Measurements from ENCODE around the gene ZNF784.
A peak's percentile ranks its signal among the peaks of the same experiment; 100 is the strongest.

Gene ZNF784

GRCh38 chr19:55647732-55648584 lies 23.6 kb upstream of the ZNF784 start, which contains the start of gene CCDC106:
CCDC106 (plus strand) TSS chr19:55648212; CDS start chr19:55649047, 835 bp downstream.
- TF ChIP-seq TAF1 (IDR thresholded peaks at IDR 0.05; ENCODE audit: borderline replicate concordance, insufficient read depth, low read length) (0 out of 2 replicates have a peak, but pooled peaks have one; percentile 12), REST (IDR thresholded peaks at IDR 0.05; ENCODE audit: insufficient read depth in 1 of 2, low read depth in 2 of 2, low read length in 2 of 2) (no peak), FOXP2 (optimal IDR thresholded peaks at IDR 0.05; ENCODE audit: borderline replicate concordance, extremely low read depth, extremely low read length, insufficient read depth) (peak; percentile 78), POLR2AphosphoS5 (IDR thresholded peaks at IDR 0.05; ENCODE audit: low read depth, low read length) (no peak), SIN3A (IDR thresholded peaks at IDR 0.05; ENCODE audit: borderline replicate concordance, insufficient read depth, low read length) (no peak)

GRCh38 chr19:55646889-55647731 lies 22.7 kb upstream of the ZNF784 start:
- TF ChIP-seq POLR2AphosphoS5 (IDR thresholded peaks at IDR 0.05; ENCODE audit: low read depth, low read length) (peak; percentile 44; the same call in 1 of the 2 replicates), FOXP2 (optimal IDR thresholded peaks at IDR 0.05; ENCODE audit: borderline replicate concordance, extremely low read depth, extremely low read length, insufficient read depth) (no peak)

GRCh38 chr19:55645512-55645881 lies 21.1 kb upstream of the ZNF784 start:
- TF ChIP-seq REST (IDR thresholded peaks at IDR 0.05; ENCODE audit: insufficient read depth in 1 of 2, low read depth in 2 of 2, low read length in 2 of 2) = no peak
- TF ChIP-seq FOXP2 (optimal IDR thresholded peaks at IDR 0.05; ENCODE audit: borderline replicate concordance, extremely low read depth, extremely low read length, insufficient read depth) = no peak
- TF ChIP-seq SIN3A (IDR thresholded peaks at IDR 0.05; ENCODE audit: borderline replicate concordance, insufficient read depth, low read length) = no peak
- no peak for TF ChIP-seq TAF1 (IDR thresholded peaks at IDR 0.05; ENCODE audit: borderline replicate concordance, insufficient read depth, low read length)
- no peak for TF ChIP-seq POLR2AphosphoS5 (IDR thresholded peaks at IDR 0.05; ENCODE audit: low read depth, low read length)

GRCh38 chr19:55644842-55645511 lies 20.6 kb upstream of the ZNF784 start:
- TF ChIP-seq FOXP2 (optimal IDR thresholded peaks at IDR 0.05; ENCODE audit: borderline replicate concordance, extremely low read depth, extremely low read length, insufficient read depth) (no peak), REST (IDR thresholded peaks at IDR 0.05; ENCODE audit: insufficient read depth in 1 of 2, low read depth in 2 of 2, low read length in 2 of 2) (no peak), POLR2AphosphoS5 (IDR thresholded peaks at IDR 0.05; ENCODE audit: low read depth, low read length) (no peak), SIN3A (IDR thresholded peaks at IDR 0.05; ENCODE audit: borderline replicate concordance, insufficient read depth, low read length) (no peak), TAF1 (IDR thresholded peaks at IDR 0.05; ENCODE audit: borderline replicate concordance, insufficient read depth, low read length) (no peak)

Data from PFSK-1 (cell line).